ENCODE results near the gene SRGAP1. TPM values are rescaled to one million over a fixed set of nuclear protein-coding genes. Genes with fewer than 3 reads are reported as not detected.

SRGAP1 gene
- total RNA-seq, 1 experiment from 2014 or later: 28.3 TPM

DNA sequence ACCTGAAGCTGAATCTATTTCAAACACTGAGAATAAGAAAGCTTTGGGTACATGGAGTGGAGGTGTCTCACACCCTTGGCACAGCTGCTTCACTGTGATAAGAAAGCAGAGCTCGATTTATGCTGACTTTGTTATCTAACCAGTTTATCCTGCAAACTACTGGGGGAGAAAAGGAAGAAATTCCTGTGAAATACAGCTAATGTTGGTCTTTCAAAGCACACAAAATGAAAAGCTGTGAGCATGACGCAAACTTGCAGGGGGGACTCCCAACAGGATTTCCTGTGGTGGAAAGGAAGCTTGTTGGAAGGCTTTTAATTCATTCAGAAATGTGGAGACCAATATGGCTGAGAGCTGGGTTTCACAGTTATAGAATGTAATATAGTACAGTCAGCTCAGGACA, 53.4 kb downstream of the SRGAP1 start:
- TF ChIP-seq, protein P1, sequence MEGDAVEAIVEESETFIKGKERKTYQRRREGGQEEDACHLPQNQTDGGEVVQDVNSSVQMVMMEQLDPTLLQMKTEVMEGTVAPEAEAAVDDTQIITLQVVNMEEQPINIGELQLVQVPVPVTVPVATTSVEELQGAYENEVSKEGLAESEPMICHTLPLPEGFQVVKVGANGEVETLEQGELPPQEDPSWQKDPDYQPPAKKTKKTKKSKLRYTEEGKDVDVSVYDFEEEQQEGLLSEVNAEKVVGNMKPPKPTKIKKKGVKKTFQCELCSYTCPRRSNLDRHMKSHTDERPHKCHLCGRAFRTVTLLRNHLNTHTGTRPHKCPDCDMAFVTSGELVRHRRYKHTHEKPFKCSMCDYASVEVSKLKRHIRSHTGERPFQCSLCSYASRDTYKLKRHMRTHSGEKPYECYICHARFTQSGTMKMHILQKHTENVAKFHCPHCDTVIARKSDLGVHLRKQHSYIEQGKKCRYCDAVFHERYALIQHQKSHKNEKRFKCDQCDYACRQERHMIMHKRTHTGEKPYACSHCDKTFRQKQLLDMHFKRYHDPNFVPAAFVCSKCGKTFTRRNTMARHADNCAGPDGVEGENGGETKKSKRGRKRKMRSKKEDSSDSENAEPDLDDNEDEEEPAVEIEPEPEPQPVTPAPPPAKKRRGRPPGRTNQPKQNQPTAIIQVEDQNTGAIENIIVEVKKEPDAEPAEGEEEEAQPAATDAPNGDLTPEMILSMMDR (IDR thresholded peaks at IDR 0.05; ENCODE audit: unreplicated experiment): no peak
- DNase-seq: no peak
- H3K4me3 Mint-ChIP-seq (ENCODE audit: low read depth, unreplicated experiment): no peak overlapping the region
- intact Hi-C loops (cut with micrococcal nuclease; ENCODE audit: unreplicated experiment): loop anchor here (5.0 kb wide), 1 partner anchor 36 kb away; no protein-coding TSS in a partner anchor
- no peaks in the 10 kb centered on the region for H3K36me3 Mint-ChIP-seq (ENCODE audit: insufficient read depth, unreplicated experiment)
- peaks cover 55% of the 10 kb centered on the region for H3K4me1 Mint-ChIP-seq (ENCODE audit: low read depth, unreplicated experiment)
- CTCF ChIA-PET: interaction anchor here (0.6 to 1.2 kb wide), 3 partner anchors 35 to 283 kb away, joined by 3 to 4 read pairs (median 3); no protein-coding TSS in a partner anchor
- H3K27me3 Mint-ChIP-seq (ENCODE audit: unreplicated experiment): no peaks in the 10 kb centered on the region
- H3K27ac Mint-ChIP-seq (ENCODE audit: unreplicated experiment): peak overlapping the region; percentile 28
- H3K9me3 Mint-ChIP-seq (ENCODE audit: low read depth, unreplicated experiment): no peaks in the 10 kb centered on the region
- no TSS peak for BruUV-seq (replicated peaks)

DNA sequence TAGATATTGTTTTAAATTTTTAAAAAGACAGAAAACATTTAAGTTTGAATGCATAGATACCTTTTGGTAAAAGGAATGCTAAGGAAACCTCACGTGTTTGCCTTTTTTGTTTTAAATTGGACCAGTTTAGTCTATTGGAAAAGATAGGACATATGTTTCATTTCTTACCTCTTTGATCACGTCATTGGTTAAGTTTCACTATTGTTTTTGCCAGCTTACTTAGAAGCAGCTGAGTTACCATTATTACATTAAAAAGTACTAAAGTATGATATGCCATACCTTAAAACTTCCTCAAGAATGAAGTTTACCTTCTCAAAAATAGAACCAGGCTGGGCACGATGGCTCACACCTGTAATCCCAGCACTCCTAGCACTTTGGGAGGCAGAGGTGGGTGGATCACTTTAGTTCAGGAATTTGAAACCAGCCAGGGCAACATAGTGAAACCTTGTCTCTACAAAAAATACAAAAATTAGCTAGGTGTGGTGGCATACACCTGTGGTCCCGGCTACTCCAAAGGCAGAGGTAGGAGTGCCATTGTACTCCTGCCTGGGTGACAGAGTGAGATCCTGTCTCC, 54.4 kb downstream of the SRGAP1 start:
- H3K4me1 Mint-ChIP-seq (ENCODE audit: low read depth, unreplicated experiment): peaks cover 58% of the 10 kb centered on the region
- H3K36me3 Mint-ChIP-seq (ENCODE audit: insufficient read depth, unreplicated experiment): no peaks in the 10 kb centered on the region
- CTCF ChIA-PET: interaction anchor here (1.0 to 1.2 kb wide), 2 partner anchors 36 to 282 kb away, joined by 3 read pairs; no protein-coding TSS in a partner anchor
- no peak overlapping the region for H3K4me3 Mint-ChIP-seq (ENCODE audit: low read depth, unreplicated experiment)
- TF ChIP-seq, protein P1 (IDR thresholded peaks at IDR 0.05; ENCODE audit: unreplicated experiment): no peak
- no peak for DNase-seq
- H3K27me3 Mint-ChIP-seq (ENCODE audit: unreplicated experiment): no peaks in the 10 kb centered on the region
- H3K27ac Mint-ChIP-seq (ENCODE audit: unreplicated experiment): no peak overlapping the region
- intact Hi-C loops (cut with micrococcal nuclease; ENCODE audit: unreplicated experiment): loop anchor here (5.0 kb wide), 1 partner anchor 37 kb away; no protein-coding TSS in a partner anchor
- BruUV-seq (replicated peaks): no TSS peak
- H3K9me3 Mint-ChIP-seq (ENCODE audit: low read depth, unreplicated experiment): no peaks in the 10 kb centered on the region

DNA sequence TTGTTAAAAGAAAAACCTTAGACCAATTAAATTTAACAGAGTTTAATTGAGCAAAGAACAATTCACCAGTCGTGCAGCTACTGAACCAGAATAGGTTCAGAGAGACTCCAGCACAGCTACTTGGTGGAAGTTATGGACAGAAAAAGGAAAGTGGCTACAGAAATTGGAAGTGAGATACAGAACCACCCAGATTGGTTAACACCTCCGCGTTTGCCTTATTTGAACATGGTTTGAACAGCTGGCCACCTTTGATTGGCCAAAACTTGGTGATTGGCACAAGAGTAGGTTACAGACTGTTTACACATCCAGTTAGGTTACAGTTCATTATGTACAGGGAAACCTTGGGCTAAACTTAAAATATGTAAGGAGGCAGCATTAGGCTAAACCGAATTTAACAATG, 54.9 kb downstream of the SRGAP1 start:
- no TSS peak for BruUV-seq (replicated peaks)
- no peaks in the 10 kb centered on the region for H3K36me3 Mint-ChIP-seq (ENCODE audit: insufficient read depth, unreplicated experiment)
- H3K9me3 Mint-ChIP-seq (ENCODE audit: low read depth, unreplicated experiment): no peaks in the 10 kb centered on the region
- peaks cover 64% of the 10 kb centered on the region for H3K4me1 Mint-ChIP-seq (ENCODE audit: low read depth, unreplicated experiment)
- H3K4me3 Mint-ChIP-seq (ENCODE audit: low read depth, unreplicated experiment): no peak overlapping the region
- intact Hi-C loops (cut with micrococcal nuclease; ENCODE audit: unreplicated experiment): loop anchor here (5.0 kb wide), 1 partner anchor 37 kb away; no protein-coding TSS in a partner anchor
- H3K27me3 Mint-ChIP-seq (ENCODE audit: unreplicated experiment): no peaks in the 10 kb centered on the region
- no peak for DNase-seq
- TF ChIP-seq, protein P1 (IDR thresholded peaks at IDR 0.05; ENCODE audit: unreplicated experiment): no peak
- no peak overlapping the region for H3K27ac Mint-ChIP-seq (ENCODE audit: unreplicated experiment)
- CTCF ChIA-PET: interaction anchor here (0.7 to 1.0 kb wide), 2 partner anchors 9 to 79 kb away, joined by 3 read pairs; no protein-coding TSS in a partner anchor

DNA sequence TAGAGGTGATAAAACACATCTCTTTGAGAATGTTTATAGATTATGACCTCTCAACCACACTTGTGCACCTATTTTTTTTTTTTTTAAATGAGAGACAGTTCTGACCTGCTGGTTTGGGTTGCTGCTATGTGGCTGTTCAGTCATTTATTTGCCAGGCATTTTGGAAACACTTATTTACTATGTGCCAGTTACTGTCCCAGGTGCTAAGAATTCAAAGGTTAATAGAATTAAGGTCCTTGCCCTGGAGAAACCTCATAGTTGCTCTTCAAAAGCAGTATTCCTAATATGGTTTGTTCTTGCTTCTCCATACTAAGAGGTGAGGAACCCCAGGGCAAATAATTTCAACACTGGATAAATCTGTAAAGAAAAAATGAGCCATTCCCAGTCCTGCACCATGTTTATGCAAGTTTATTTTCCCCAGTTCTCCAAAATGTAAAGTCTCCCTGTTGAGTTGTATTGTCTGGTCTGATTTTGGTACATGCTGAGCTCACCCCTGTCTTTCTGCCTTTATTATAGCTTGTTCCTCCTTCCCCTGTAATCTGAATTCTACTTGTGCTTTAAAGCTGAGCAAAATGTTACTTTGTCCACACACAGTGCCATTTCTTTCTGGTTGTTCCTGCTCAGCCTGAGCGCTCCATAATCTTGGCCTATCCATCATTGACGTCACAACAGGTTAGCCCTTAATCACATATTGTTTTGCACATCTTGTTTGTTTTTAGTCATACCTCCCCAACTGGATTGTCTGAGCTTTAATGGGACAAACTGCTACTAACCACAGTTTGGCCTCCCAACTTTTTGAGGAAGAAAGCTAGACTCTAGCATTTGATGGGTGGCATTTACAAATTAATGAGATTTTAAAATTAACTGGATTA, 56.7 kb downstream of the SRGAP1 start:
- intact Hi-C loops (cut with micrococcal nuclease; ENCODE audit: unreplicated experiment): loop anchor here (2.0 kb wide), 1 partner anchor 14 kb away; no protein-coding TSS in a partner anchor
- Mint-ChIP-seq H3K36me3 (ENCODE audit: insufficient read depth, unreplicated experiment) (no peaks in the 10 kb centered on the region), H3K27me3 (ENCODE audit: unreplicated experiment) (no peaks in the 10 kb centered on the region), H3K4me1 (ENCODE audit: low read depth, unreplicated experiment) (peaks cover 68% of the 10 kb centered on the region), H3K27ac (ENCODE audit: unreplicated experiment) (peak overlapping the region; percentile 78), H3K9me3 (ENCODE audit: low read depth, unreplicated experiment) (no peaks in the 10 kb centered on the region), H3K4me3 (ENCODE audit: low read depth, unreplicated experiment) (peak overlapping the region; percentile 14)
- TF ChIP-seq, protein P1 (IDR thresholded peaks at IDR 0.05; ENCODE audit: unreplicated experiment): no peak
- CTCF ChIA-PET: interaction anchor here (0.8 to 1.5 kb wide), 4 partner anchors 17 to 56 kb away, joined by 3 to 8 read pairs (median 4); partner anchors contain the start of gene SRGAP1
- DNase-seq: peak; percentile 63
- BruUV-seq (replicated peaks): no TSS peak
